HAP-1 (cell line): ENCODE results near the gene HMCES.
"Not testable (repeated sequence)": the region's sequence is repeated elsewhere in the genome, so short reads cannot be mapped to it uniquely, and the experiment has no call there.

Experiments used
- DNase-seq, 2 experiments: peaks; one replicate each; pipeline ENCODE4 v3.0.0-alpha.2; 2016 to 2020; ENCODE audit warnings: low spot score in 2 of 2
- H3K27me3 ChIP-seq: fragments of 250-450 bp; sonication (Bioruptor Pico); 2 replicates; pipeline ENCODE4 v1.5.1; 2020; ENCODE audit warnings: low read depth, mild to moderate bottlenecking, moderate library complexity
- H3K36me3 ChIP-seq: fragments of 250-450 bp; sonication (Bioruptor Pico); replicated peaks from 2 replicates; pipeline ENCODE4 v1.5.1; 2020; ENCODE audit warnings: mild to moderate bottlenecking
- H3K4me1 ChIP-seq: fragments of 250-450 bp; sonication (Bioruptor Pico); 2 replicates; pipeline ENCODE4 v1.5.1; 2020; ENCODE audit warnings: mild to moderate bottlenecking
- H3K4me3 ChIP-seq: fragments of 250-450 bp; sonication (Bioruptor Pico); 2 replicates; pipeline ENCODE4 v1.5.1; 2020; ENCODE audit warnings: mild to moderate bottlenecking, moderate library complexity
- H3K9me3 ChIP-seq: fragments of 250-450 bp; sonication (Bioruptor Pico); 2 replicates; pipeline ENCODE4 v1.5.1; 2020; ENCODE audit warnings: mild to moderate bottlenecking, moderate library complexity
- in situ Hi-C: fragments of 300-500 bp; cut with MboI; formaldehyde crosslinking; loops from 3 replicates; pipeline ENCODE4 v1.14.3; 2020; ENCODE audit warnings: low sequenced_read_pairs, inconsistent platforms, mixed read lengths

Gene HMCES, protein sequence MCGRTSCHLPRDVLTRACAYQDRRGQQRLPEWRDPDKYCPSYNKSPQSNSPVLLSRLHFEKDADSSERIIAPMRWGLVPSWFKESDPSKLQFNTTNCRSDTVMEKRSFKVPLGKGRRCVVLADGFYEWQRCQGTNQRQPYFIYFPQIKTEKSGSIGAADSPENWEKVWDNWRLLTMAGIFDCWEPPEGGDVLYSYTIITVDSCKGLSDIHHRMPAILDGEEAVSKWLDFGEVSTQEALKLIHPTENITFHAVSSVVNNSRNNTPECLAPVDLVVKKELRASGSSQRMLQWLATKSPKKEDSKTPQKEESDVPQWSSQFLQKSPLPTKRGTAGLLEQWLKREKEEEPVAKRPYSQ

DNA sequence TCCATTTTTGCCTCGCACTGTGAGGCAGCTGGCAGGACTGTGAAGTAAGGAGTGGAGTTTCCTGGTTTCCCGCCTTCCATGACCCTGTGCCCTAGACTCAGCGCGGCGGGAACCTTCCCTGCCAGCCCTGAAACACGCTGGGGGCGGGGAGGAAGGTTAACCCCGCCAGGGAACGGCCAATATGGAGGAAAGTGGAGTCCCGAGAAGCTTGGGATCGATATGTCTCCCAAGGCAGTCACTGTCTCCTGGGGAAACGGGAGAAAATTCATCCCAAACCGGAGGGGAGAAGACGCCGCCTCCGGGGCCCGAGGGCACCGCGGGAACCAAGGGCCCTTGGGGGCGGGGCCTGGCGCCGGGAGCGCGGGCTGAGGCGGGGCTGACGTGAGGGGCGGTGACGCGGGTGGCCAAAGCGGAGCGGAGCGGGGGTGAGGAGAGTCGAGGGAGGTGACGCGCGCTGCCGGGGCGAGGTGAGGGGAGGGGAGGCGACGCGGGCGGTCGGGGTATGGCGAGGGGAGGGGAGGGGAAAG lies at the start of gene HMCES:
Gene HMCES (plus strand): TSS at position 432 of the 527 bp plus-strand sequence. CDS start 863 bp downstream, outside the sequence.
- peak; percentile 90 to 97 for DNase-seq
- H3K4me1 ChIP-seq: peaks cover 13% of the 10 kb centered on the region
- peaks cover 59% of the 10 kb centered on the region for H3K36me3 ChIP-seq
- H3K4me3 ChIP-seq: peak within 1 kb of the TSS; percentile 78
- H3K9me3 ChIP-seq: no peaks in the 10 kb centered on the region
- no peaks in the 10 kb centered on the region for H3K27me3 ChIP-seq
- in situ Hi-C loops: no loop called here

DNA sequence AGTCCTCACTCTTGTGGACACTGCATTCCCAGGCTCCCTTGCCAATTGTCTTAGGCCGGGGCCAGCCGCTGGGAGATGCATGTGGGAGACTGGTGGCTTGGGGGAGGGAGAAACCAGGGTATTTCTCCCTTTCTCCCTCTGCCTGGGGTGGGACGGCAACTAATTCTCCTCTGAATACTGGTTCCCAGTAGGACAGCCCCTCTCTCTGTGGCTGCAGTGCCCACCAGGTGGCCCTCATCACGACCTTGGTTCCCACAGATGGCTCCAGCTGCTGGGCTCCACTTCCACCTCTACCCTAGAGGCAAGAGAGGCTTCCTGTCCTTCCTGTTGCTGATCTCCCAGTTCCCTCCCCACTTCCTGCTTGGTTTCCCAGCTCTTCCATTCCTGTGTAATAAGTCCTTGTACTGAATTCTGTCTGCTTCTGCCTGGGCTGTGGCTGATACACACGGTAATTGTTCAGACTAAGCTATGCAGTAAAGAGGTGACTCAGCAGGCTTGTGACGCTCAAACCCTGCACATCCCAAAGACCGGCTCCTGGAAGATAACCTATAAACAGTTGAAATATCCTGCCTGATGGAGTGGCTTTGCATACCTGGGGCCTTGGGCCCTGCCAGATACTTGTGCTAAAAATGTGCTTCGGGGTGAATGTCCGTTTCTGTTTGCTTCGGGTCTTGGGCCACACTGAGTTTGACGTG lies 49.6 kb upstream of the HMCES start:
- Histone ChIP-seq H3K27me3 (no peaks in the 10 kb centered on the region), H3K4me1 (no peaks in the 10 kb centered on the region), H3K36me3 (no peaks in the 10 kb centered on the region), H3K4me3 (no peak overlapping the region), H3K9me3 (no peaks in the 10 kb centered on the region)
- DNase-seq: no peak
- in situ Hi-C loops: no loop called here

DNA sequence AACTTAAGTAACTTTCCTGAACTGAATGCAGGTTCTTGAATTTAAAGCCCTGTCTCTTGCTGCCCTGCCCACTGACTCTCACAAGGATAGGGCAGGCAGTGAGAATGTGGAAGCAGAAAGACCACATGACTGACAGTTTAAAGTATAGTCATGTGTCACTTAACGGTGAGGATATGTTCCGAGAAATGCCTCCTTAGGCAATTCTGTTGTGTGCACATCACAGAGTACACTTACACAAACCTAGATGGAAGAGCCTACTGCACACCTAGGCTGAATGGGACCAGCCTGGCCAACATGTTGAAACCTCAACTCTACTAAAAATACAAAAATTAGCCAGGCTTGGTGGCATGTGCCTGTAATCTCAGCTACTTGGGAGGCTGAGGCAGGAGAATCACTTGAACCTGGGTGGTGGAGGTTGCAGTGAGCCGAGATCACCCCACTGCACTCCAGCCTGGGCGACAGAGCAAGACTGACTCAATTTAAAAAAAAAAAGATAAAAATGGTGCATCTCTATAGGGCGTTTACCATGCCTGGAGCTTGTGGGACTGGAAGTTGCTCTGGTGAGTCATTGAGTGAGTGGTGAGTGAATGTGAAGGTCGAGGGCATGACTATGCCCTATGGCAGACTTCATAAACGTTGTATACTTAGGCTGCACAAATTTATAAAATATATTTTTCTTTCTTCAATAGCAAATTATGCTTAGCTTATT lies 48.2 kb upstream of the HMCES start:
- Histone ChIP-seq H3K36me3 (no peaks in the 10 kb centered on the region), H3K4me3 (no peak overlapping the region), H3K4me1 (no peaks in the 10 kb centered on the region), H3K9me3 (no peaks in the 10 kb centered on the region), H3K27me3 (no peaks in the 10 kb centered on the region)
- in situ Hi-C loops: no loop called here
- no peak for DNase-seq

DNA sequence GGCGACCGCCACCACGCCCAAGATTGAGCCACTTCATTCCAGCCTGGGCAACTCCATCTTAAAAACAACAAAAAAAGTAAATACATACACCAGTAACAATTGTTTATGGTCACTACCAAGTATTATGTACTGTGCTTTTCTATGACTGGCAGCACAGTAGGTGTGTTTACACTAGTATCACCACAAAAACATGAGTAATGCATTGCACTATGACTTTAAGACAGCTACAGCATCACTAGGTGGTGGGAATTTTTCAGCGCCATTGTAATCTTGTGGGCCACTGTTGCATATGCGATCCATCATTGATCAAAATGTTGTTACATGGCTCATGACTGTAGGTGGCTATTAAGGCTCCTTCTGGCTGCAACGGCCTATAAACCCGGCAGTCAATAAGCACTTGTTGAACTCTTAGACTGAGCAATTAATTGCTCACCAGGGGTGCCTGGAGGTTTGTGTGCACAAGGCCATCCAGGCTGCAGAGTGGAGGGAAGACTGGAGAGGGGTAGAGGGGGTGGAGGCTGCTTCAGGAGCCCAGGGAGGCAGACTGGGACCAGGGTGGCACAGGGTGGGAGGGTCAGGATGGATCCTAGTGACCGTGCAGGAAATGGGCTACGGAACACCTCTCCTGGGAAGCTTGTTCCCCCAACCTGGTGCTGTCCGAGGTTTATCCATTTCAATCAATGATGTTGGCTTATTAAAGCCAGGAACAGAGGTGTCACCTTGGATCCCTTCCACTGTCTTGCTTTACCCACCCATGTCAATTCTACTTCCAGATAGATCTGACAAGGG lies 47.1 kb upstream of the HMCES start:
- H3K27me3 ChIP-seq: no peaks in the 10 kb centered on the region

DNA sequence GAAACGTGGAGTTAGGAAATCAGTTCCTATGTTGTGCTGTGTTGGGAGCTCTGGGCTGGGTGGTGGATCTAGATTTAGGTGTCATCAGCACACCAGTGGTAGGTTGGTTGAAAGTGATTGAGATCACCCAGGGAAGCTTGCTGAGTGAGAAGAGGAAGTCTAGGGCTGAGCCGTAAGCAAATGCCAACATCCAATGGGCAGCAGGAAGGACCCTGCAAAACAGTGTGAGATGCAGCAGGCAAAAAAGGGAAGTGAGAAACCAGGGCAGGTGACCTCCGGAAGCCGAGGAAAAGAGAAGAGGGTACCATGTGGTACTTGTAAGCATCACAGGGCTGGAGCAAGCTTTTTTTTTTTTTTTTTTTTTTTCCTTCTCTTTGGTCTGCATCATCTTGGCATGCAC lies 45.1 kb upstream of the HMCES start:
- Histone ChIP-seq H3K36me3 (no peaks in the 10 kb centered on the region), H3K9me3 (no peaks in the 10 kb centered on the region), H3K27me3 (no peaks in the 10 kb centered on the region), H3K4me3 (no peak overlapping the region), H3K4me1 (no peaks in the 10 kb centered on the region)
- no peak for DNase-seq
- in situ Hi-C loops: no loop called here

More for the DNA sequence above, 47.1 kb upstream of the HMCES start:
- in situ Hi-C loops: no loop called here
- no peaks in the 10 kb centered on the region for H3K36me3 ChIP-seq
- no peaks in the 10 kb centered on the region for H3K4me1 ChIP-seq
- no peak for DNase-seq
- no peak overlapping the region for H3K4me3 ChIP-seq
- H3K9me3 ChIP-seq: no peaks in the 10 kb centered on the region

DNA sequence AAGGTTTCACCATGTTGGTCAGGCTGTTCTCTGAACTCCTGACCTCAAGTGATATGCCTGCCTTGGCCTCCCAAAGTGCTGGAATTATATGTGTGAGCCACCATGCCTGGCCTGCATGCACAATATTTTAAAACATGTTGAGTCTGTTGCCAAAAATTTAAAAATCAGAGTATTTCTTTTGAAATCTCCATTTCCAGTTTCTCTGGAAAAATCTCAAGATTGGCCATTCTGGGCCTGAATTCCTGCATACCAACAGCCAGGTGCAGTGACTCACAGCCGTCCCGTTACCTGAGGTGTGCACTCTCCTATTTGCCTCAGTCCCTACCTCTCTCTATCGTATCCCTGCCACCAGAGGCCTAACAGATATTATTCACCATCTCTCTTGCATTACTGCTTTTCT lies 44.2 kb upstream of the HMCES start:
- no peak for DNase-seq
- no peaks in the 10 kb centered on the region for H3K4me1 ChIP-seq
- H3K27me3 ChIP-seq: no peaks in the 10 kb centered on the region
- in situ Hi-C loops: no loop called here
- H3K36me3 ChIP-seq: no peaks in the 10 kb centered on the region
- H3K4me3 ChIP-seq: no peak overlapping the region
- H3K9me3 ChIP-seq: no peaks in the 10 kb centered on the region

DNA sequence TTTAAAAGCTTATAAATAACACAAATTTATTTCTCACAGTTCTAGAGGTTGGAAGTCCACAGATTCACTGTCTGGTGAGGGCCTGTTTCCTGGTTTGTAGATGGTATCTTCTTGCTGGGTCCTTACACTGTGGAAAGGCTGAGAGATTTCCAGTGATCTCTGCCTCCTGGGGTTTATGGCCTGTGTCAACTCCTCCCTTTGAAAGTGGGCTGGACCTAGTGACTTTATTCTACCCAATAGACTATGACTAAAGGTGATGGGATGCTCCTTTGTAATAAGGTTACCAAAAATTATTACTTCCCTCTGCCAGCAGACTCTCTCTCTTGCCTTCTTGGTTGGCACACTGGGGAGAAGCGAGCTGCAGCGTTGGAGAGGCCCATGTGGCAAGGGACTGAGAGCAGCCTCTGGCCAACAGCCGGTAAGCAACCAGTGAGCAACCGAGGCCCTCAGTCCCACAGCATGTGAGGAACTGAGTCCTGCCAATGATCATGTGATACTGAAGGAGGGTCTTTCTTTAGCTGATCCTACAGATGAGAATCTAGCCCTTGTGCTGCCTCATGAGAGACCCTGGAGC lies 43.2 kb upstream of the HMCES start:
- H3K4me1 ChIP-seq: no peaks in the 10 kb centered on the region
- H3K27me3 ChIP-seq: no peaks in the 10 kb centered on the region
- in situ Hi-C loops: no loop called here
- no peaks in the 10 kb centered on the region for H3K9me3 ChIP-seq
- H3K36me3 ChIP-seq: no peaks in the 10 kb centered on the region
- no peak overlapping the region for H3K4me3 ChIP-seq
- no peak for DNase-seq

DNA sequence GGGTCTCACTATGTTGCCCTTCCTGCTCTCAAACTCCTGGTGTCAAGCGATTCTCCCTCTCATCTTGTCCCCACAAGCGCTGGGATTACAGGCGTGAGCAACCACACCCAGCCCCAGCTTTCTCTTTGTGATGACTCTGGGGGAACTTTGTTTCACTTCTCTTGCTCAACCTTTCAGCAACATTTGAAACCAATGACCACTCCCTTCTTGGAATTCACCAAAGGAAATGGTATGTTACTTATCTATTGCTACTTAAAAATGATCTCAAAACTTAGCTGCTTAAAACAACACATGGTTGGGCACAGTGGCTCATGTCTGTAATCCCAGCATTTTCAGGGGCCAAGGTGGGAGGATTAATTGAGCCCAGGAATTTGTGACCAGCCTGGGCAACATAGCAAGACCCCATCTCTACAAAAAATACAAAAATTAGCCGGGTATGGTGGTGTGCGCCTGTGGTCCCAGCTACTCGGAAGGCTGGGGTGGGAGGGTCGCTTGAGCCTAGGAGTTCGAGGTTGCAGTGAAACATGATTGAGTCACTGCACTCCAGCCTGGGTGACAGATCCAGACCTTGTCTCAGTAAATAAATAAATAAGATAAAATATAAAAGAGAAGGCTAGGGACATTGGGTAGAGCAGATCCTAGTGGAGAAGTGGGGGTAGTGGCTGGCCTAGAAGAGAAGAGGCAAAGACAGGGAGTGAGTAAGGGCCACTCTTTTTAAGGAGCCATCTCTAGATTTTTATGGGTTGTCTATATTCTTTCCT lies 39.5 kb upstream of the HMCES start:
- Histone ChIP-seq H3K36me3 (no peaks in the 10 kb centered on the region), H3K9me3 (no peaks in the 10 kb centered on the region), H3K4me3 (no peak overlapping the region), H3K27me3 (no peaks in the 10 kb centered on the region), H3K4me1 (no peaks in the 10 kb centered on the region)
- DNase-seq: no peak
- in situ Hi-C loops: no loop called here

DNA sequence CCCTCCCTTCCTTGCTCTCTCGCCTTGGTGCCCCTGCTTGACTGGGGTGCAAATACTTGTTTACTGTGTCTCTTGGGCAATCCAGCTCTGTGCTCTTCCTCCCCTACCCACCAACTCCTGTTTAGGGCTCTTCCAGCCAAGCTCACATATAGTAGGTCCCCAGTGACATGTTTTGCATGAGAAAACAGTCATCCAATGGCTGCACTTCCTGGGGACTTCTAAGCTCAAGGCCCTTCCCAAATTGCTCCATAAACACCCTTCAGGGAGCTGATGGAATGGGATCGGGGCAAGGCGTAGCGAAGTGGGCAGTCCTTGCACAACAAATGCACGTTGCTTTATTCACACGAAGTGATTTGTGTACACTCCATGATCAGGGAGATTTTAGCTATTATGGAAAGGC lies 38.7 kb upstream of the HMCES start:
- Histone ChIP-seq H3K9me3 (no peaks in the 10 kb centered on the region), H3K4me3 (no peak overlapping the region), H3K36me3 (no peaks in the 10 kb centered on the region), H3K4me1 (no peaks in the 10 kb centered on the region), H3K27me3 (no peaks in the 10 kb centered on the region)
- DNase-seq: no peak
- in situ Hi-C loops: no loop called here

DNA sequence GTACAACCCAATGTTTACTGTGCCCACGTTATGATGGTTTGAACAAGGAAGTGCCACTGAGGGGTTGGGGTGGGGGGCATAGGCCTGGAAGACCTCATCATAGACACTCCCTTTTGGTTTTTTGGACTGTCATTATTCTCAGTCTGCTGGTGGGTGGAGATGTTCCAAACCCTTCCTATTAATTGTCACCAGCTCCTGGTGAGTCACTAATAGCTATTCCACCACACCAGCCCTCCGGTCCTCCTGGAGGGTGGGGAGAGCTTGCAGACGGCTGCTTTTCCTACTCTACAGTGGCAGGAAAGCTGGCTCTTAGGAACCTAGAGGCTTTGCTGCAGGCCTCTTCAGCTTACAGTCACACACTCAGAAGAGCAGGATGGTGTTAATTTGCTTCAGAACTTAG lies 38.2 kb upstream of the HMCES start:
- no peak overlapping the region for H3K4me3 ChIP-seq
- H3K4me1 ChIP-seq: no peaks in the 10 kb centered on the region; the same call in 1 of the 2 replicates
- no peaks in the 10 kb centered on the region for H3K27me3 ChIP-seq
- in situ Hi-C loops: no loop called here
- H3K36me3 ChIP-seq: no peaks in the 10 kb centered on the region
- no peaks in the 10 kb centered on the region for H3K9me3 ChIP-seq
- DNase-seq: no peak

DNA sequence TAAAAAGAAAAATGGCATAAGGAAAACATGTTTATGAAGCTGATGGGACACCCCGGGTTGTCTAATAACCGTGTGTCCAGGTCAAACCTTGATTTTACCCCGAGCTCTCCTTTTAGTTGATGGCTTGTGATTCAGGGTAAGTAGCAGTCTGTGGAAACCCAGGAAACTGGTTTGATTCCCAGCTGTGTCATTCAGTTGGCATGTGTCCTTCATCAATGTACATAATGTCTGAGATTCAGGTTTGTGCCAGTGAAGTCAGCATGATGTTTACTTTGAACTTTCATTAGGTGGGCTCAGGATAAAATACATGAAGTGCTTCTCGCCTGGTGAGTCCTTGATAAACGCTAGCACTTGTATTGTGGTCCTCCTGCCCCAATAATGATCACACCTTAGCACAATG lies 33.5 kb upstream of the HMCES start:
- DNase-seq: no peak
- Histone ChIP-seq H3K27me3 (no peaks in the 10 kb centered on the region), H3K36me3 (no peaks in the 10 kb centered on the region), H3K4me1 (no peaks in the 10 kb centered on the region; the same call in 1 of the 2 replicates), H3K4me3 (no peak overlapping the region), H3K9me3 (no peaks in the 10 kb centered on the region)
- in situ Hi-C loops: loop anchor here (5.0 kb wide), 1 partner anchor 273 kb away; no protein-coding TSS in a partner anchor

DNA sequence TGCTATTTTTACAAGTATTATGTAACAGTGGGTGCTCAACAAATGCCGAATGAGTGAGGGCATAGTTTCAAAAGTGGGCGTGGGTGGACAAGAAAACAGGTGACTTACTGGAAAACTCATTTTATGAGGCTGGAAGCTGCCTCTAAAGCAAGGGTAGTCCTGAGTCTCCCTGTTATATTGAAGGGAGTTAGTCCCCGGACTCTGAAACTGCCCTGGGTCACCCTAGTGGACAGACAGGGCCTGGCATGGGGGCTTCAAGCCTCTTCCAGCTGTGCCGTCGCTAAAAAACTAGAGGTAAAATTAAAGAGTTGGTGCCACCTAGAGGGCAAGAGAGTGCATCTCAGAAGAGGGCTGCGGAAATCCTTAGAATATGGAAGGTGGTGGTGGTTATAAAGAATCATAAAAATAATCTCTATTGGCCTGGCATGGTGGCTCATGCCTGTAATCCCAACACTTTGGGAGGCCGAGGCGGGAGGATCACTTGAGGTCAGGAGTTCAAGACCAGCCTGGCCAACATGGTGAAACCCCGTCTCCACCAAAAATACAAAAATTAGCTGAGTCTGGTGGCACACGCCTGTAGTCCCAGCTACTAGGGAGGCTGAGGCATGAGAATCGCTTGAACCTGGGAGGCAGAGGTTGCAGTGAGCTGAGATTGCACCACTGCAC lies 32.9 kb upstream of the HMCES start:
- in situ Hi-C loops: loop anchor here (5.0 kb wide), 1 partner anchor 273 kb away; no protein-coding TSS in a partner anchor
- not testable (repeated sequence) for H3K9me3 ChIP-seq, H3K27me3 ChIP-seq, H3K4me1 ChIP-seq, H3K36me3 ChIP-seq, H3K4me3 ChIP-seq
- peak; percentile 89 to 91 for DNase-seq
